PC-9 (cell line): ENCODE results near the gene USP4.

Experiments
- EZH2 ChIP-seq: fragments of 200-600 bp; sonication (generic); IDR thresholded peaks from 2 replicates; pipeline ENCODE4 v1.8.0; 2017; ENCODE audit warnings: antibody characterized with exemption, low read depth
- TF ChIP-seq, protein P1 (sequence below): fragments of 200-600 bp; sonication (generic); conservative IDR thresholded peaks from 2 replicates; pipeline ENCODE4 v1.6.1; 2017; ENCODE audit warnings: mixed run types, antibody characterized with exemption, mild to moderate bottlenecking, moderate library complexity

GRCh38 chr3:49277383-49277775, 62.5 kb downstream of the USP4 start:
- TF ChIP-seq, protein P1, sequence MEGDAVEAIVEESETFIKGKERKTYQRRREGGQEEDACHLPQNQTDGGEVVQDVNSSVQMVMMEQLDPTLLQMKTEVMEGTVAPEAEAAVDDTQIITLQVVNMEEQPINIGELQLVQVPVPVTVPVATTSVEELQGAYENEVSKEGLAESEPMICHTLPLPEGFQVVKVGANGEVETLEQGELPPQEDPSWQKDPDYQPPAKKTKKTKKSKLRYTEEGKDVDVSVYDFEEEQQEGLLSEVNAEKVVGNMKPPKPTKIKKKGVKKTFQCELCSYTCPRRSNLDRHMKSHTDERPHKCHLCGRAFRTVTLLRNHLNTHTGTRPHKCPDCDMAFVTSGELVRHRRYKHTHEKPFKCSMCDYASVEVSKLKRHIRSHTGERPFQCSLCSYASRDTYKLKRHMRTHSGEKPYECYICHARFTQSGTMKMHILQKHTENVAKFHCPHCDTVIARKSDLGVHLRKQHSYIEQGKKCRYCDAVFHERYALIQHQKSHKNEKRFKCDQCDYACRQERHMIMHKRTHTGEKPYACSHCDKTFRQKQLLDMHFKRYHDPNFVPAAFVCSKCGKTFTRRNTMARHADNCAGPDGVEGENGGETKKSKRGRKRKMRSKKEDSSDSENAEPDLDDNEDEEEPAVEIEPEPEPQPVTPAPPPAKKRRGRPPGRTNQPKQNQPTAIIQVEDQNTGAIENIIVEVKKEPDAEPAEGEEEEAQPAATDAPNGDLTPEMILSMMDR: no peak
- TF ChIP-seq EZH2: no peak
